H1 (cell line): ENCODE results near the gene NUBPL. TPM values are rescaled to one million over a fixed set of nuclear protein-coding genes. Genes with fewer than 3 reads are reported as not detected.

ENCODE experiments used
- CTCF ChIA-PET: fragments of 300-600 bp; sonication (Branson Sonifier 250); formaldehyde crosslinking; loops from one replicate; lab custom pipeline; 2021; ENCODE audit not compliant: partially characterized antibody; lab: Charles Lee
- POLR2A ChIA-PET: fragments of 300-600 bp; sonication (Branson Sonifier 250); formaldehyde crosslinking; loops from one replicate; lab custom pipeline; 2021; ENCODE audit warnings: inconsistent platforms; ENCODE audit not compliant: partially characterized antibody; lab: Charles Lee
- DNase-seq, 2 experiments: peaks; one replicate each; pipeline versions ENCODE4 v3.0.0 to v3.0.0-alpha.2; 2010 to 2022; ENCODE audit warnings: low spot score in 2 of 2, low read depth in 1 of 2, mixed read lengths in 1 of 2
- FAIRE-seq: peaks from 2 replicates; lab custom pipeline; 2011; peaks lifted over from hg19 to GRCh38; lab: Jason Lieb, UNC
- H2AFZ ChIP-seq: 2 replicates; pipeline ENCODE4 v1.8.1; 2012; ENCODE audit warnings: low read length, inconsistent platforms
- H2AK5ac ChIP-seq: 2 replicates; pipeline ENCODE4 v1.6.1; 2013; ENCODE audit warnings: low read depth, low read length
- H2BK120ac ChIP-seq: replicated peaks from 2 replicates; pipeline ENCODE3; 2013; ENCODE audit warnings: low read depth, low read length, inconsistent platforms
- H2BK12ac ChIP-seq: 2 replicates; pipeline ENCODE4 v1.6.1; 2013; ENCODE audit warnings: low read depth, low read length
- H2BK15ac ChIP-seq: 2 replicates; pipeline ENCODE4 v1.6.1; 2013; ENCODE audit warnings: low read length
- H2BK20ac ChIP-seq: 2 replicates; pipeline ENCODE4 v1.6.1; 2013; ENCODE audit warnings: low read length
- H2BK5ac ChIP-seq: 2 replicates; pipeline ENCODE4 v1.6.1; 2013; ENCODE audit warnings: low read depth, low read length
- H3K14ac ChIP-seq: 2 replicates; pipeline ENCODE4 v1.6.1; 2013; ENCODE audit warnings: inconsistent platforms; ENCODE audit not compliant: insufficient read length
- H3K18ac ChIP-seq: 2 replicates; pipeline ENCODE4 v1.6.1; 2013; ENCODE audit warnings: low read length; ENCODE audit errors: extremely low read depth
- H3K23ac ChIP-seq: 2 replicates; pipeline ENCODE4 v1.6.1; 2013; ENCODE audit warnings: inconsistent platforms; ENCODE audit not compliant: insufficient read length
- H3K23me2 ChIP-seq: 2 replicates; pipeline ENCODE4 v1.6.1; 2013; ENCODE audit warnings: low read depth, low read length
- H3K27ac ChIP-seq: 2 replicates; pipeline ENCODE4 v1.6.1; 2011; ENCODE audit warnings: low read depth, low read length, inconsistent platforms
- H3K27me3 ChIP-seq, 4 experiments: replicated peaks in 1 of 4; 1 replicate in 1 of 4; 2 replicates in 3 of 4; pipeline versions ENCODE4 v1.6.1 to v1.8.1; 2011 to 2013; ENCODE audit warnings: low read length in 3 of 4, mild to moderate bottlenecking in 3 of 4, inconsistent platforms in 2 of 4, mixed read lengths in 2 of 4, moderate library complexity in 1 of 4; ENCODE audit not compliant: control insufficient read depth in 3 of 4, insufficient read depth in 3 of 4; ENCODE audit errors: extremely low read depth in 1 of 4
- H3K36me3 ChIP-seq, 4 experiments: 2 replicates each; pipeline versions ENCODE4 v1.6.1 to v1.8.1; 2011 to 2013; ENCODE audit warnings: mild to moderate bottlenecking in 4 of 4, low read length in 3 of 4, moderate library complexity in 2 of 4, control low read depth in 1 of 4, inconsistent platforms in 1 of 4; ENCODE audit not compliant: insufficient read depth in 4 of 4, control insufficient read depth in 2 of 4
- H3K4ac ChIP-seq: replicated peaks from 2 replicates; pipeline ENCODE3; 2013; ENCODE audit warnings: low read length, low read depth, mixed read lengths, inconsistent platforms; ENCODE audit not compliant: insufficient read length
- H3K4me1 ChIP-seq, 4 experiments: replicated peaks in 1 of 4; 1 replicate in 1 of 4; 2 replicates in 3 of 4; pipeline versions ENCODE4 v1.6.1 to v1.8.1; 2011 to 2013; ENCODE audit warnings: low read length in 3 of 4, inconsistent platforms in 2 of 4, mixed read lengths in 1 of 4; ENCODE audit not compliant: insufficient read depth in 4 of 4, control insufficient read depth in 3 of 4
- H3K4me2 ChIP-seq, 2 experiments: 2 replicates each; pipeline versions ENCODE4 v1.6.1 to v1.8.1; 2011 to 2013; ENCODE audit warnings: low read depth in 2 of 2, low read length in 2 of 2, control low read depth in 1 of 2, inconsistent platforms in 1 of 2, mild to moderate bottlenecking in 1 of 2; ENCODE audit not compliant: insufficient read depth in 1 of 2
- H3K4me3 ChIP-seq, 4 experiments: fragments of 200-600, 300-600 bp in 1 of 4; sonication (generic), shearing (Covaris generic), sonication (Bioruptor Twin) in 1 of 4; 2 replicates each; pipeline versions ENCODE4 v1.5.1 to v1.8.1; 2011 to 2016; ENCODE audit warnings: low read length in 4 of 4, low read depth in 3 of 4, control low read depth in 2 of 4, inconsistent platforms in 2 of 4, mild to moderate bottlenecking in 2 of 4, mixed read lengths in 1 of 4, moderate library complexity in 1 of 4; ENCODE audit not compliant: insufficient read depth in 2 of 4; ENCODE audit errors: extremely low read depth in 1 of 4
- H3K56ac ChIP-seq: replicated peaks from 2 replicates; pipeline ENCODE3; 2013; ENCODE audit warnings: low read depth, mild to moderate bottlenecking, mixed read lengths, low read length, inconsistent platforms; ENCODE audit not compliant: insufficient read length
- H3K79me1 ChIP-seq: 2 replicates; pipeline ENCODE4 v1.6.1; 2013; ENCODE audit warnings: low read depth, low read length, control low read depth
- H3K79me2 ChIP-seq, 2 experiments: 2 replicates each; pipeline versions ENCODE4 v1.6.1 to v1.8.1; 2012 to 2013; ENCODE audit warnings: low read length in 2 of 2, mild to moderate bottlenecking in 2 of 2, inconsistent platforms in 1 of 2; ENCODE audit not compliant: insufficient read depth in 2 of 2, control insufficient read depth in 1 of 2
- H3K9ac ChIP-seq, 4 experiments: replicated peaks in 1 of 4; 1 replicate in 1 of 4; 2 replicates in 3 of 4; pipeline versions ENCODE4 v1.6.1 to v1.8.1; 2011 to 2013; ENCODE audit warnings: low read depth in 3 of 4, low read length in 3 of 4, control low read depth in 2 of 4, mild to moderate bottlenecking in 2 of 4, moderate library complexity in 2 of 4, inconsistent platforms in 1 of 4; ENCODE audit errors: extremely low read depth in 1 of 4
- H3K9me3 ChIP-seq, 2 experiments: 2 replicates each; pipeline versions ENCODE4 v1.6.1 to v1.8.1; 2012 to 2013; ENCODE audit warnings: mild to moderate bottlenecking in 2 of 2, moderate library complexity in 2 of 2, control low read depth in 1 of 2, inconsistent platforms in 1 of 2, low read depth in 1 of 2, low read length in 1 of 2, mixed read lengths in 1 of 2; ENCODE audit not compliant: insufficient read depth in 2 of 2
- H4K20me1 ChIP-seq, 2 experiments: replicated peaks in 1 of 2; 2 replicates each; pipeline versions ENCODE3 to v1.8.1; 2011 to 2013; ENCODE audit warnings: inconsistent platforms in 2 of 2, low read length in 2 of 2, mild to moderate bottlenecking in 1 of 2; ENCODE audit not compliant: insufficient read depth in 2 of 2, control insufficient read depth in 1 of 2
- H4K5ac ChIP-seq: 2 replicates; pipeline ENCODE4 v1.6.1; 2013; ENCODE audit warnings: low read length, low read depth, mixed read lengths, inconsistent platforms; ENCODE audit not compliant: insufficient read length
- H4K8ac ChIP-seq: 2 replicates; pipeline ENCODE4 v1.8.0; 2013; ENCODE audit warnings: mild to moderate bottlenecking, moderate library complexity, low read length, inconsistent platforms; ENCODE audit not compliant: insufficient read depth; ENCODE audit errors: extremely low read depth
- H4K91ac ChIP-seq: replicated peaks from 2 replicates; pipeline ENCODE3; 2013; ENCODE audit warnings: low read length, mixed read lengths, inconsistent platforms; ENCODE audit not compliant: insufficient read length
- CBX8 ChIP-seq: fragments of 300-800, 300-1000 bp; sonication (generic); IDR thresholded peaks from 2 replicates; pipeline ENCODE4 v1.7.1; 2016; ENCODE audit warnings: low read depth, low read length, borderline replicate concordance
- NANOG ChIP-seq: IDR thresholded peaks from 2 replicates; pipeline ENCODE4 v1.6.1; 2011; ENCODE audit warnings: low read length, low read depth, mild to moderate bottlenecking, inconsistent platforms; ENCODE audit not compliant: insufficient read depth, poor library complexity, severe bottlenecking
- PHF8 ChIP-seq: fragments of 200-600 bp; sonication (generic); conservative IDR thresholded peaks from 2 replicates; pipeline ENCODE4 v1.7.1; 2012; ENCODE audit warnings: low read depth, mild to moderate bottlenecking, inconsistent platforms, low read length, moderate library complexity
- SAP30 ChIP-seq: fragments of 300-600 bp; sonication (generic); IDR thresholded peaks from 2 replicates; pipeline ENCODE4 v1.7.1; 2012; ENCODE audit warnings: low read length, moderate library complexity, mild to moderate bottlenecking, inconsistent platforms; ENCODE audit not compliant: insufficient read depth, insufficient replicate concordance
- TAF1 ChIP-seq: IDR thresholded peaks from 2 replicates; pipeline ENCODE4 v1.6.1; 2011; ENCODE audit warnings: mild to moderate bottlenecking, low read depth, low read length
- TAF7 ChIP-seq: optimal IDR thresholded peaks from 2 replicates; pipeline ENCODE3; 2011; ENCODE audit warnings: low read depth, mild to moderate bottlenecking, inconsistent platforms, low read length, moderate library complexity, borderline replicate concordance
- WGBS, 2 experiments: shearing (Covaris generic) in 1 of 2; methylation state at CpG; one replicate each; pipeline versions ENCODE4 v1.1.6 to v1.1.7; 2013 to 2015; ENCODE audit warnings: low lambda C conversion rate in 2 of 2, mixed read lengths in 2 of 2, inconsistent platforms in 1 of 2, low coverage in 1 of 2, missing lambda C conversion rate in 1 of 2; ENCODE audit not compliant: insufficient replicate concordance in 2 of 2, insufficient coverage in 1 of 2, insufficient read length in 1 of 2; ENCODE audit errors: extremely low coverage in 1 of 2, missing lambda C conversion rate in 1 of 2; 5-methylcytosine and 5-hydroxymethylcytosine counted together
- polyA plus RNA-seq, 7 experiments: library from polyadenylated mRNA; depleted of rRNA in 3 of 7; stranded (reverse) in 5 of 7; unstranded in 2 of 7; fragments of >200 nt in 5 of 7; fragments of 200-250 nt in 2 of 7; gene quantifications; 1 replicate in 5 of 7; 2 replicates in 1 of 7; 4 replicates in 1 of 7; pipeline versions ENCODE4 v1.2.1 to v1.2.3, GENCODE V29; 2011 to 2013; ENCODE audit warnings: missing spikeins in 2 of 7, mixed read lengths in 2 of 7
- total RNA-seq: library from RNA; stranded (reverse); fragmentation: NEBNext Ultra II Directional; extraction: Animal tissue kit (Norgen Biotek cat#: 25700); gene quantifications from 2 replicates; pipeline ENCODE4 v1.2.1, GENCODE V29; 2021
- TF ChIP-seq, protein P1 (sequence below): IDR thresholded peaks from 2 replicates; pipeline ENCODE4 v1.6.1; 2012; ENCODE audit warnings: low read length, inconsistent platforms
- TF ChIP-seq, protein P2 (sequence below), 3 experiments: IDR thresholded peaks; 1 replicate in 2 of 3; 2 replicates in 1 of 3; pipeline versions ENCODE4 v1.5.1 to v1.6.1; 2011; ENCODE audit warnings: low read length in 3 of 3, mild to moderate bottlenecking in 3 of 3, inconsistent platforms in 2 of 3, low read depth in 1 of 3, moderate library complexity in 1 of 3; ENCODE audit not compliant: insufficient read depth in 1 of 3; ENCODE audit errors: control extremely low read depth in 1 of 3

The NUBPL gene
- total and polyA plus RNA-seq, 2 of the 8 experiments (the other 6 are each of a cell fraction or from before 2014, with no cell fraction given) = 1.6 to 6.8 TPM

DNA sequence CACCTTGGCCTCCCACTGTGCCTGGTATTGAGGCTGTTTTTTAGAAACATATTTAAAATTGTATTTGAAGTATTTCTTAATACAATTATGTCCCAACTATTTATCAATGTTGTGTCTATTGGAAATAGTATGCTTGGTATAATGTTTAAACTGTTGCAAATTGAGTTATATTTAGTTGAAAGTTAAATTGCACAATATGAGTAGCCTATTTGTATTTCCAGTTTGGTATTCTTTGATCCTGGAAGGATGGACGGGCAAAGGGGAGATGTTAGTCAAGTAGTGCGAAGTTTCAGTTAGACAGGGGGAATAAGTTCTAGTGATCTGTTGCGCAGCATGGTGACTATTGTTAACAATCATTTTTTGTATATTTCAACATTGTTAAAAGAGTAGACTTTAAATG is 111.5 kb downstream of the NUBPL start:
- Histone ChIP-seq H2BK12ac (no peak overlapping the region), H3K27me3 (no peaks in the 10 kb centered on the region), H3K4ac (no peak overlapping the region), H3K27ac (no peak overlapping the region), H3K79me1 (no peaks in the 10 kb centered on the region), H2AK5ac (no peak overlapping the region), H3K79me2 (no peaks in the 10 kb centered on the region), H3K23ac (no peak overlapping the region), H3K4me2 (no peak overlapping the region), H3K14ac (no peak overlapping the region), H3K9me3 (peaks cover 12 to 15% of the 10 kb centered on the region in 2 experiments; a peak in 3 of 4 replicates), H2BK120ac (no peak overlapping the region), H4K8ac (no peak overlapping the region), H3K56ac (no peak overlapping the region), H4K91ac (no peak overlapping the region), H4K5ac (no peak overlapping the region), H3K4me1 (no peaks in the 10 kb centered on the region), H2BK15ac (no peak overlapping the region), H3K36me3 (no peaks in the 10 kb centered on the region), H3K4me3 (no peak overlapping the region), H2BK5ac (no peak overlapping the region), H3K18ac (no peak overlapping the region), H4K20me1 (no peaks in the 10 kb centered on the region), H3K9ac (no peak overlapping the region), H2BK20ac (no peak overlapping the region), H3K23me2 (no peaks in the 10 kb centered on the region), H2AFZ (no peak overlapping the region)
- ChIA-PET POLR2A (no interaction called here), CTCF (no interaction called here)
- no peak for FAIRE-seq
- no peak for DNase-seq
- TF ChIP-seq PHF8 = no peak
- TF ChIP-seq SAP30 = no peak
- no peak for TF ChIP-seq TAF1
- TF ChIP-seq, protein P1, sequence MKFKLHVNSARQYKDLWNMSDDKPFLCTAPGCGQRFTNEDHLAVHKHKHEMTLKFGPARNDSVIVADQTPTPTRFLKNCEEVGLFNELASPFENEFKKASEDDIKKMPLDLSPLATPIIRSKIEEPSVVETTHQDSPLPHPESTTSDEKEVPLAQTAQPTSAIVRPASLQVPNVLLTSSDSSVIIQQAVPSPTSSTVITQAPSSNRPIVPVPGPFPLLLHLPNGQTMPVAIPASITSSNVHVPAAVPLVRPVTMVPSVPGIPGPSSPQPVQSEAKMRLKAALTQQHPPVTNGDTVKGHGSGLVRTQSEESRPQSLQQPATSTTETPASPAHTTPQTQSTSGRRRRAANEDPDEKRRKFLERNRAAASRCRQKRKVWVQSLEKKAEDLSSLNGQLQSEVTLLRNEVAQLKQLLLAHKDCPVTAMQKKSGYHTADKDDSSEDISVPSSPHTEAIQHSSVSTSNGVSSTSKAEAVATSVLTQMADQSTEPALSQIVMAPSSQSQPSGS = no peak
- TF ChIP-seq, protein P2, sequence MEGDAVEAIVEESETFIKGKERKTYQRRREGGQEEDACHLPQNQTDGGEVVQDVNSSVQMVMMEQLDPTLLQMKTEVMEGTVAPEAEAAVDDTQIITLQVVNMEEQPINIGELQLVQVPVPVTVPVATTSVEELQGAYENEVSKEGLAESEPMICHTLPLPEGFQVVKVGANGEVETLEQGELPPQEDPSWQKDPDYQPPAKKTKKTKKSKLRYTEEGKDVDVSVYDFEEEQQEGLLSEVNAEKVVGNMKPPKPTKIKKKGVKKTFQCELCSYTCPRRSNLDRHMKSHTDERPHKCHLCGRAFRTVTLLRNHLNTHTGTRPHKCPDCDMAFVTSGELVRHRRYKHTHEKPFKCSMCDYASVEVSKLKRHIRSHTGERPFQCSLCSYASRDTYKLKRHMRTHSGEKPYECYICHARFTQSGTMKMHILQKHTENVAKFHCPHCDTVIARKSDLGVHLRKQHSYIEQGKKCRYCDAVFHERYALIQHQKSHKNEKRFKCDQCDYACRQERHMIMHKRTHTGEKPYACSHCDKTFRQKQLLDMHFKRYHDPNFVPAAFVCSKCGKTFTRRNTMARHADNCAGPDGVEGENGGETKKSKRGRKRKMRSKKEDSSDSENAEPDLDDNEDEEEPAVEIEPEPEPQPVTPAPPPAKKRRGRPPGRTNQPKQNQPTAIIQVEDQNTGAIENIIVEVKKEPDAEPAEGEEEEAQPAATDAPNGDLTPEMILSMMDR (IDR thresholded peaks at IDR 0.05; ENCODE audit: control extremely low read depth in 1 of 3, insufficient read depth in 1 of 3, low read depth in 1 of 3, low read length in 3 of 3) = no peak
- no peak for TF ChIP-seq CBX8
- TF ChIP-seq NANOG = no peak
- TF ChIP-seq TAF7 = no peak
- WGBS, 2 experiments = 90% methylated on average over 3 of the region's 3 CpGs; no CpG with 5 or more reads in 1 of the 2 experiments
